ENCODE data around the gene SLC2A2. TPM values are rescaled to one million over a fixed set of nuclear protein-coding genes. Genes with fewer than 3 reads are reported as not detected.

Gene SLC2A2
- total and polyA plus RNA-seq, 7 donors = not detected

DNA sequence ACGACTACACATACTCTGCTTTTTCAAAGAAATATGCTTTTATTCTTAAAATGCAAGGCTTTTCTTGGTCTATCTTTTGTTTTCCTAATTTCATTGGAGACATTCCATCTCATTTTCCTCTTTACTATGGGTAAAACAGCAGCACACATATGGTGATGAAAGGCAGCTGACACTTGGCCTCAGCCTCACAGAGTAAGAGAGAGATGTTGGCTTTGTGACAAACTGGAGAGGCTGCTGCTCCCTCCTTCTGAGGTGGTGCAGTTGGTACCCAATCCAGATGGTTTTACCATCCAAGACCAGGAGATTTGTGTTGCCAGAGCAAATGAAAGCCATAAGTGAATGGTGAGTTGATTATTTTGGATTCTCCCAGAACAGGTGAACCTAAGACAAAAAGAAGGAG lies 13.2 kb upstream of the SLC2A2 start:
- no peaks in the 10 kb centered on the region for H3K27me3 ChIP-seq
- H3K4me3 ChIP-seq = no peak overlapping the region
- intact Hi-C loops (cut with DNase I) = no loop called here
- no peak for DNase-seq
- H3K36me3 ChIP-seq = no peaks in the 10 kb centered on the region
- H3K9me3 ChIP-seq = no peaks in the 10 kb centered on the region
- TF ChIP-seq POLR2A (IDR thresholded peaks at IDR 0.05) (no peak), POLR2AphosphoS5 (IDR thresholded peaks at IDR 0.05) (no peak), EP300 (IDR thresholded peaks at IDR 0.05) (no peak)
- TF ChIP-seq, protein P1, sequence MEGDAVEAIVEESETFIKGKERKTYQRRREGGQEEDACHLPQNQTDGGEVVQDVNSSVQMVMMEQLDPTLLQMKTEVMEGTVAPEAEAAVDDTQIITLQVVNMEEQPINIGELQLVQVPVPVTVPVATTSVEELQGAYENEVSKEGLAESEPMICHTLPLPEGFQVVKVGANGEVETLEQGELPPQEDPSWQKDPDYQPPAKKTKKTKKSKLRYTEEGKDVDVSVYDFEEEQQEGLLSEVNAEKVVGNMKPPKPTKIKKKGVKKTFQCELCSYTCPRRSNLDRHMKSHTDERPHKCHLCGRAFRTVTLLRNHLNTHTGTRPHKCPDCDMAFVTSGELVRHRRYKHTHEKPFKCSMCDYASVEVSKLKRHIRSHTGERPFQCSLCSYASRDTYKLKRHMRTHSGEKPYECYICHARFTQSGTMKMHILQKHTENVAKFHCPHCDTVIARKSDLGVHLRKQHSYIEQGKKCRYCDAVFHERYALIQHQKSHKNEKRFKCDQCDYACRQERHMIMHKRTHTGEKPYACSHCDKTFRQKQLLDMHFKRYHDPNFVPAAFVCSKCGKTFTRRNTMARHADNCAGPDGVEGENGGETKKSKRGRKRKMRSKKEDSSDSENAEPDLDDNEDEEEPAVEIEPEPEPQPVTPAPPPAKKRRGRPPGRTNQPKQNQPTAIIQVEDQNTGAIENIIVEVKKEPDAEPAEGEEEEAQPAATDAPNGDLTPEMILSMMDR (IDR thresholded peaks at IDR 0.05) = no peak
- H3K27ac ChIP-seq = no peak overlapping the region
- no peaks in the 10 kb centered on the region for H3K4me1 ChIP-seq
- WGBS, 2 donors = 49 to 75% methylated on average over 1 of the region's 1 CpG

DNA sequence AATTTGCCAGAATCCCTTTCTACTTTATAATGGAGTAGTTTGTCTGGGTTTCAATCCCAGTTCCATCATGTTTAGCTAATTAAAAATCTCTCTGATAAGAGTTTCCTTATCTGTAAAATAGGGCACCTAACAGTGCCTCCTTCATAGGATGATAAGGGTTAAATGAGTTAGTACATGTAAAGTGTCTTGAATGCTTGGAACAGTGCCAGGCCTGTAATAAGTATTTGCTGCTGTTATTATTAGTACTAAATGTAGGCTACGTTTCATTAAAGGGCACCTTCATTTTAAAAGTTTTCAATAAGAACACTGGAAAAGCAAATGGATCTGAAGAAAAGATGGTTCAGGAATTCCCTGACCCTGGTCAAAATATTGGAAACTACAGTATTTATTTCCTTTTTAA lies 11.8 kb upstream of the SLC2A2 start:
- no peak overlapping the region for H3K27ac ChIP-seq
- WGBS, 2 donors = 69 to 73% methylated on average over 1 of the region's 1 CpG
- DNase-seq = no peak
- no peaks in the 10 kb centered on the region for H3K9me3 ChIP-seq
- H3K27me3 ChIP-seq = no peaks in the 10 kb centered on the region
- H3K4me3 ChIP-seq = no peak overlapping the region
- no peaks in the 10 kb centered on the region for H3K4me1 ChIP-seq
- H3K36me3 ChIP-seq = no peaks in the 10 kb centered on the region
- TF ChIP-seq POLR2A (IDR thresholded peaks at IDR 0.05) (no peak), EP300 (IDR thresholded peaks at IDR 0.05) (no peak), POLR2AphosphoS5 (IDR thresholded peaks at IDR 0.05) (no peak)
- TF ChIP-seq, protein P1 (IDR thresholded peaks at IDR 0.05) = no peak
- intact Hi-C loops (cut with DNase I) = no loop called here

DNA sequence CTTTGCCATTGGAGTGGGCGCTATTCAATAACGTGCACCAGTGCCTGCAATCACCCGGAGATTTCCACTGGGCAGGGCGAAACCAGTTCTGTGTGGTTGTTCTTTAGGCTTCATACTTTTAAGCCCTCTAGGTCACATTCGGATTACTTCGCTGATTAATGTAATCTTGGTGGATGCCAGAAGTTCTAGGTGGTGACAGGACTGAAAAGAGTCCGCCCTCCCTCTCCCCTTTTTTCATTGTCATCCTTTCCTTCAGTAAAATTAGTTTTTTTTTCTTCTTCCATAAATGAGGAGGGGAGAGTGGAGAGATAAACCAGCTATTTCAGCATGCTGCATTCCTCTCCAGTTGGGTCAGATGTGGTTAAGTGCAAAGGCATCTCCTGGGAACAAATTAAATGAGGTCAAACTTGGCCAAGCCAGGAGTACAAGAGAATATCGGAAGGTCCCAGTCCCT lies 2.3 kb upstream of the SLC2A2 start:
- peak overlapping the region; percentile 7 to 49 (median 37) for H3K4me3 ChIP-seq
- DNase-seq = no peak
- peak overlapping the region in 3 of 4 donors; percentile 32 to 75 (median 60) for H3K27ac ChIP-seq
- H3K27me3 ChIP-seq = no peaks in the 10 kb centered on the region
- H3K4me1 ChIP-seq = peaks cover 0 to 19% (median 11%) of the 10 kb centered on the region in 4 donors
- no peaks in the 10 kb centered on the region for H3K9me3 ChIP-seq
- intact Hi-C loops (cut with DNase I) = no loop called here
- TF ChIP-seq POLR2A (IDR thresholded peaks at IDR 0.05) (no peak), POLR2AphosphoS5 (IDR thresholded peaks at IDR 0.05) (peak in 1 of 4 donors; percentile 14)
- 49 to 60% methylated on average over 8 of the region's 8 CpGs for WGBS, 2 donors
- H3K36me3 ChIP-seq = no peaks in the 10 kb centered on the region

DNA sequence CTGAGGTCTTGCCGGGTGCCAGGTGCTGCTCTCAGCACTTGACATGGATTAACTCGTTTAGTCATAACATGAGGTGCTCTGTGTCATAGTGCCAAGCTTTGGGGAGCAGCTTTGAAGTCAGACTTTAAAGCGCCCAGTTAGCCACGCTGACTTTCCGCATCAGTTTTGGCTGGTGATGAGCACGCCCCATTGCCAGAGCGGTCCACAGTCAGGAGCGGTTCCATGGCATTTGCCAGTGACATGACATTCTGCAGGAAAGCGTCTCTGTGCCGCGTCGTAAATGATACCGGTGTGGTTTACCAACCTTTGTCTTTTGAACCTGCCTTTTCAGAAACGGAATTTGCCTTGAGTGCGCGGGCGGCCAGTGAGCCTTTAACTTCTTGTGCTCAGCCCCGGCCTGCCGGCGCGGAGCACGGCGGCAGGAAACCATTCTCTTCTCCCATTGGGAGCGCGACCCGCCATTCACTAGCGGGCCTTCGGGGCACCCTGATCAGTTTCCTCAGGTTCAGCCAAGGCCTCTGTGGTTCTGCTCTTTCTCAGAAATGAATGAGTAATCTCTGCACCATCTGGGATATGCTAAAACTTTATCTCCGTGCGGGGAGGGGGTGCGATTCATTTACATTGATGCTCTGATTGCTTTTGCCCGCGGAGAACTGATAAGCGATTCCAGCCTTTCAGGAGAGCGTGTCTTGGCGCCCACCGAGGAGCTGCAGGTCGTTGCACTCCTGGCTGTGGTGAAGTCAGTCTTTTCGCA lies 1.7 kb upstream of the SLC2A2 start:
- peaks cover 0 to 19% (median 11%) of the 10 kb centered on the region in 4 donors for H3K4me1 ChIP-seq
- H3K4me3 ChIP-seq = peak overlapping the region; percentile 7 to 49 (median 37)
- intact Hi-C loops (cut with DNase I) = no loop called here
- WGBS, 2 donors = 6 to 12% methylated on average over 39 of the region's 39 CpGs
- peak overlapping the region in 3 of 4 donors; percentile 32 to 75 (median 60) for H3K27ac ChIP-seq
- H3K36me3 ChIP-seq = no peaks in the 10 kb centered on the region
- peak in 3 of 4 donors; percentile 25 to 61 (median 54) for TF ChIP-seq POLR2AphosphoS5 (IDR thresholded peaks at IDR 0.05)
- TF ChIP-seq EP300 (IDR thresholded peaks at IDR 0.05) = peak in 1 of 4 donors; percentile 17
- TF ChIP-seq POLR2A (IDR thresholded peaks at IDR 0.05) = no peak
- TF ChIP-seq, protein P1 (IDR thresholded peaks at IDR 0.05) = no peak
- H3K9me3 ChIP-seq = no peaks in the 10 kb centered on the region
- peak; percentile 74 for DNase-seq
- no peaks in the 10 kb centered on the region for H3K27me3 ChIP-seq

DNA sequence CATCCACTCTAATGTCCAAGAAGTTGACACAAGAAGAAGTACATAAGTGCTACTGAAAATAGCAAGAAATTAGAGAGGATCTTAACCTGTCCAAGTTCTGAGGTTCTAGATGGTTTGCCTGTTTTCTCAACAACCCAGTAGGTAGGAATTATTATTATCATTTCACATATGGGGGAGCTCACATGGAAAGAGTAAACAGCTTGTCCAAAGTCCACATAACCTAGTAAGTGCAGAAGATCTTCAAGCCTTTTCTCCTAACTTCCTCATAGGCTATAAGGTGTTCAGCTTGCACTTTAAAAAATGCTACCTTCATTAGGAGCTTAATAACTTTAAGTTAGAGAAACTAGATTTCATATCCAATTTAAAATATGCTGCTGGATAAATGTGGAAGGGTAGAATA lies 3.0 kb downstream of the SLC2A2 start:
- TF ChIP-seq, protein P1 (IDR thresholded peaks at IDR 0.05) = no peak
- TF ChIP-seq EP300 (IDR thresholded peaks at IDR 0.05) (no peak), POLR2AphosphoS5 (IDR thresholded peaks at IDR 0.05) (no peak), POLR2A (IDR thresholded peaks at IDR 0.05) (no peak)
- DNase-seq = no peak
- intact Hi-C loops (cut with DNase I) = no loop called here
- no peaks in the 10 kb centered on the region for H3K9me3 ChIP-seq
- no peak overlapping the region for H3K4me3 ChIP-seq
- H3K27ac ChIP-seq = no peak overlapping the region
- H3K36me3 ChIP-seq = no peaks in the 10 kb centered on the region
- H3K27me3 ChIP-seq = no peaks in the 10 kb centered on the region
- peaks cover 0 to 10% (median 4%) of the 10 kb centered on the region in 4 donors for H3K4me1 ChIP-seq
